NT2/D1 (cell line): ENCODE results near the gene ID2.

Experiments used
- SUZ12 ChIP-seq: IDR thresholded peaks from 2 replicates; pipeline ENCODE4 v1.6.1; 2011; ENCODE audit not compliant: insufficient read length, insufficient read depth; ENCODE audit errors: extremely low read depth
- YY1 ChIP-seq: IDR thresholded peaks from 2 replicates; pipeline ENCODE4 v1.6.1; 2011; ENCODE audit not compliant: insufficient read length, insufficient read depth
- ZNF274 ChIP-seq: IDR thresholded peaks from 2 replicates; pipeline ENCODE4 v1.6.1; 2011; ENCODE audit warnings: mild to moderate bottlenecking, low read depth, low read length

GRCh38 chr2:8719528-8719927 is 37.7 kb downstream of the ID2 start:
- no peak for TF ChIP-seq YY1
- TF ChIP-seq ZNF274 = no peak
- no peak for TF ChIP-seq SUZ12
